IMR-90 (cell line): ENCODE results near the gene WNK4. TPM values are rescaled to one million over a fixed set of nuclear protein-coding genes. Genes with fewer than 3 reads are reported as not detected.
A peak's percentile ranks its signal among the peaks of the same experiment; 100 is the strongest.

Source experiments
- ATAC-seq: fragments of 200-7000 bp; cut with Tn5 transposase; 2 replicates; pipeline ENCODE4 v1.9.1; 2020; ENCODE audit warnings: low read depth, mild to moderate bottlenecking, moderate library complexity
- BruUV-seq: library from RNA; stranded (reverse); fragments of 400-500 nt; replicated peaks from 2 replicates; lab custom pipeline; 2021; lab: Mats Ljungman, UMichigan
- CTCF ChIA-PET: fragments of 300-600 bp; formaldehyde crosslinking; extraction: SDS; loops from one replicate; lab custom pipeline; 2021; ENCODE audit warnings: antibody characterized with exemption; lab: Yijun Ruan, JAX
- POLR2A ChIA-PET: fragments of 300-600 bp; sonication (Branson Sonifier 250); formaldehyde crosslinking; loops from one replicate; lab custom pipeline; 2022; ENCODE audit warnings: antibody characterized with exemption; ENCODE audit not compliant: unreplicated experiment; lab: Charles Lee
- DNase-seq: peaks from one replicate; pipeline ENCODE4 v3.0.0; 2013
- H2AFZ ChIP-seq: replicated peaks from 2 replicates; pipeline ENCODE3; 2013; ENCODE audit warnings: low read length, mild to moderate bottlenecking; ENCODE audit not compliant: poor library complexity
- H2AK5ac ChIP-seq: 2 replicates; pipeline ENCODE4 v1.6.1; 2013; ENCODE audit warnings: low read depth, low read length, inconsistent platforms
- H2AK9ac ChIP-seq: replicated peaks from 2 replicates; pipeline ENCODE3; 2013; ENCODE audit warnings: mild to moderate bottlenecking, low read depth, low read length, moderate library complexity; ENCODE audit not compliant: poor library complexity
- H2BK120ac ChIP-seq: 2 replicates; pipeline ENCODE4 v1.6.1; 2013; ENCODE audit warnings: low read depth, low read length, inconsistent platforms
- H2BK15ac ChIP-seq: 3 replicates; pipeline ENCODE4 v1.6.1; 2013; ENCODE audit warnings: low read depth, low read length, inconsistent platforms
- H2BK20ac ChIP-seq: 2 replicates; pipeline ENCODE4 v1.6.1; 2013; ENCODE audit warnings: low read depth, mild to moderate bottlenecking, inconsistent platforms, low read length, moderate library complexity
- H2BK5ac ChIP-seq: 2 replicates; pipeline ENCODE4 v1.6.1; 2013; ENCODE audit warnings: mild to moderate bottlenecking, low read depth, low read length, inconsistent platforms; ENCODE audit not compliant: poor library complexity, severe bottlenecking
- H3K14ac ChIP-seq: replicated peaks from 2 replicates; pipeline ENCODE4 v1.6.1; 2013; ENCODE audit warnings: low read depth, low read length, inconsistent platforms
- H3K18ac ChIP-seq: 2 replicates; pipeline ENCODE4 v1.6.1; 2013; ENCODE audit warnings: low read depth, low read length, control low read depth
- H3K23ac ChIP-seq: 2 replicates; pipeline ENCODE4 v1.6.1; 2013; ENCODE audit warnings: low read depth, low read length, inconsistent platforms
- H3K27ac ChIP-seq: 2 replicates; pipeline ENCODE4 v1.5.1; 2013; ENCODE audit warnings: mild to moderate bottlenecking, control low read depth, low read length; ENCODE audit not compliant: insufficient read depth
- H3K27me3 ChIP-seq: 2 replicates; pipeline ENCODE4 v1.6.1; 2013; ENCODE audit warnings: low read length; ENCODE audit not compliant: control insufficient read depth, insufficient read depth
- H3K36me3 ChIP-seq: 2 replicates; pipeline ENCODE4 v1.6.1; 2013; ENCODE audit warnings: low read length, mixed read lengths; ENCODE audit not compliant: control insufficient read depth, insufficient read depth
- H3K4ac ChIP-seq: 2 replicates; pipeline ENCODE4 v1.6.1; 2013; ENCODE audit warnings: low read depth, low read length, inconsistent platforms
- H3K4me1 ChIP-seq: 2 replicates; pipeline ENCODE4 v1.6.1; 2013; ENCODE audit warnings: low read length, mixed read lengths; ENCODE audit not compliant: control insufficient read depth, insufficient read depth
- H3K4me2 ChIP-seq: 2 replicates; pipeline ENCODE4 v1.6.1; 2013; ENCODE audit warnings: low read depth, mild to moderate bottlenecking, control low read depth, low read length, moderate library complexity
- H3K4me3 ChIP-seq: 2 replicates; pipeline ENCODE4 v1.5.1; 2013; ENCODE audit warnings: low read depth, mild to moderate bottlenecking, control low read depth, low read length, moderate library complexity; ENCODE audit not compliant: insufficient read depth
- H3K56ac ChIP-seq: 2 replicates; pipeline ENCODE4 v1.6.1; 2013; ENCODE audit warnings: low read length, inconsistent platforms; ENCODE audit not compliant: insufficient read depth; ENCODE audit errors: extremely low read depth
- H3K79me1 ChIP-seq, 2 experiments: 2 replicates each; pipeline ENCODE4 v1.6.1; 2013; ENCODE audit warnings: low read length in 2 of 2, inconsistent platforms in 1 of 2, low read depth in 1 of 2
- H3K9ac ChIP-seq: 2 replicates; pipeline ENCODE4 v1.6.1; 2013; ENCODE audit warnings: low read depth, low read length, control low read depth
- H3K9me1 ChIP-seq: 2 replicates; pipeline ENCODE4 v1.6.1; 2013; ENCODE audit warnings: low read length, inconsistent platforms; ENCODE audit not compliant: insufficient read depth
- H3K9me3 ChIP-seq: 2 replicates; pipeline ENCODE4 v1.6.1; 2013; ENCODE audit warnings: low read length; ENCODE audit not compliant: control insufficient read depth, insufficient read depth
- H4K20me1 ChIP-seq: 2 replicates; pipeline ENCODE4 v1.6.1; 2013; ENCODE audit warnings: low read length, inconsistent platforms; ENCODE audit not compliant: insufficient read depth
- H4K5ac ChIP-seq: 2 replicates; pipeline ENCODE4 v1.6.1; 2013; ENCODE audit warnings: mild to moderate bottlenecking, low read depth, low read length, control low read depth
- H4K8ac ChIP-seq, 2 experiments: 2 replicates each; pipeline ENCODE4 v1.6.1; 2013; ENCODE audit warnings: low read depth in 2 of 2, low read length in 2 of 2, control low read depth in 1 of 2, inconsistent platforms in 1 of 2
- H4K91ac ChIP-seq: 2 replicates; pipeline ENCODE4 v1.6.1; 2013; ENCODE audit warnings: low read depth, low read length, inconsistent platforms; ENCODE audit not compliant: insufficient read depth
- BHLHE40 ChIP-seq: fragments of 150-350 bp; IDR thresholded peaks from 2 replicates; pipeline ENCODE4 v1.6.1; 2016; ENCODE audit warnings: mild to moderate bottlenecking, low read depth, low read length
- CHD1 ChIP-seq: IDR thresholded peaks from 2 replicates; pipeline ENCODE4 v1.6.1; 2012; ENCODE audit warnings: low read depth, low read length, improper control_type of control experiment
- FOS ChIP-seq: fragments of 150-350 bp; IDR thresholded peaks from 2 replicates; pipeline ENCODE4 v1.6.1; 2016; ENCODE audit warnings: low read depth, low read length
- MAFK ChIP-seq: IDR thresholded peaks from 2 replicates; pipeline ENCODE4 v1.6.1; 2012; ENCODE audit warnings: low read depth, low read length, improper control_type of control experiment
- MXI1 ChIP-seq: IDR thresholded peaks from 2 replicates; pipeline ENCODE4 v1.6.1; 2012; ENCODE audit warnings: low read depth, mild to moderate bottlenecking, low read length, moderate library complexity, borderline replicate concordance
- NFE2L2 ChIP-seq: fragments of 150-350 bp; IDR thresholded peaks from 2 replicates; pipeline ENCODE4 v1.6.1; 2016; ENCODE audit warnings: low read depth, mild to moderate bottlenecking, low read length
- POLR2A ChIP-seq: IDR thresholded peaks from 2 replicates; pipeline ENCODE4 v1.6.1; 2012; ENCODE audit warnings: mild to moderate bottlenecking, low read depth, low read length
- RFX5 ChIP-seq: IDR thresholded peaks from 2 replicates; pipeline ENCODE4 v1.8.0; 2012; ENCODE audit warnings: low read depth, mild to moderate bottlenecking, low read length, moderate library complexity
- WGBS, 2 experiments: methylation state at CpG; one replicate each; pipeline versions ENCODE4 v1.1.5 to v1.1.7; 2013; ENCODE audit warnings: missing lambda C conversion rate in 2 of 2; ENCODE audit not compliant: insufficient read length in 1 of 2; ENCODE audit errors: extremely low coverage in 2 of 2; 5-methylcytosine and 5-hydroxymethylcytosine counted together
- dilution Hi-C: fragments of 300-500 bp; cut with HindIII; formaldehyde crosslinking; loops from one replicate; pipeline ENCODE4 v1.14.3; 2018; ENCODE audit warnings: low sequenced_read_pairs; ENCODE audit not compliant: unreplicated experiment
- in situ Hi-C: fragments of 300-500 bp; cut with MboI; formaldehyde crosslinking; loops from 3 replicates; pipeline ENCODE4 v1.14.3; 2019; ENCODE audit warnings: low sequenced_read_pairs, inconsistent platforms, mixed read lengths
- intact Hi-C: fragments of 100-400 bp; cut with micrococcal nuclease; formaldehyde crosslinking; loops from 2 replicates; pipeline ENCODE4 v1.10.0; 2022
- polyA plus RNA-seq, 3 experiments: library from polyadenylated mRNA; depleted of rRNA; stranded (reverse); fragments of >200 nt; gene quantifications; 2 replicates each; pipeline ENCODE4 v1.2.3, GENCODE V29; 2012; ENCODE audit warnings: low replicate concordance in 1 of 3
- total RNA-seq: library from RNA; depleted of rRNA; stranded (reverse); fragments of >200 nt; gene quantifications from 2 replicates; pipeline ENCODE4 v1.2.3, GENCODE V29; 2012
- TF ChIP-seq, protein P1 (sequence below): conservative IDR thresholded peaks from 2 replicates; pipeline ENCODE4 v1.5.1; 2012; ENCODE audit warnings: mild to moderate bottlenecking, low read depth, low read length, improper control_type of control experiment
- TF ChIP-seq, protein P2 (sequence below): fragments of 150-350 bp; IDR thresholded peaks from 2 replicates; pipeline ENCODE4 v1.6.1; 2017; ENCODE audit warnings: mild to moderate bottlenecking, antibody characterized with exemption, low read length, low read depth

WNK4 gene
- total and polyA plus RNA-seq, 2 of the 4 experiments (the other 2 are of a cell fraction), result 1.3 to 15.1 TPM

DNA sequence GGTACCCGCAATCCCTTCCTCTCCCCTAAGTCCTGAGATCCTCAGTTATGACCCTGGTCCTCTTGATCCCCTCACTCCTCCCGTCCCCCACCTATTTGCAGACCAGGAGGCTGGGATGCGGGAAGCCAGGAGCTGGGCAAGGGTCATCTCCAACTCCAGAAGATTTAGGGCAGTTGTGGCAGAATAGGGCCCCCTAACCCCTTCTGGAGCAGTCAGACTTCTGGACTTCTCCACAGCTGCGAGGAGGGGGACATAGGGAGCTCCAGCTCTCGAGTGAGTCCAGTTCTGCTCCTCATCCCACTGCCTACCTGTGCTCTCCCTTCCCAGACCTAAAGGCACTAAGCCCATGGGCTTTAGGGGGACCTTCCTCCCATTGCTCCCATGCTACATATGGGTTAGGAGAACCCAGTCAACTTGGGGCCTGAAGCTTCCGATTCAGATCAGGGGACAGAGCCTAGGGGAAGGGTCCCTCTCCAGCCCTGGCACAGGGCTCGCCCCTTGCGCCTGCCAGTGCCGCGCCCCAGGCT lies 1.3 kb downstream of the WNK4 start:
- Histone ChIP-seq H3K36me3 (peaks cover 16% of the 10 kb centered on the region), H4K8ac (peak overlapping the region; percentile 72 to 73; a peak in 3 of 4 replicates), H3K79me1 (peaks cover 0 to 52% of the 10 kb centered on the region in 2 experiments), H3K27ac (no peak overlapping the region; the same call in 1 of the 2 replicates), H2AK5ac (peak overlapping the region; percentile 98), H3K4me1 (peaks cover 26% of the 10 kb centered on the region), H3K27me3 (no peaks in the 10 kb centered on the region), H4K5ac (no peak overlapping the region), H3K56ac (no peak overlapping the region), H2BK15ac (peak overlapping the region; percentile 77; the same call in 1 of the 3 replicates), H3K14ac (peak overlapping the region; percentile 84), H2BK20ac (peak overlapping the region; percentile 37; the same call in 1 of the 2 replicates), H3K4ac (peak overlapping the region; percentile 81), H4K91ac (peak overlapping the region; percentile 88), H2BK120ac (peak overlapping the region; percentile 93), H2AK9ac (peak overlapping the region; percentile 99), H2AFZ (peak overlapping the region; percentile 68), H3K23ac (peak overlapping the region; percentile 96), H3K9me1 (peaks cover 31% of the 10 kb centered on the region), H3K4me2 (peak overlapping the region; percentile 87), H2BK5ac (no peak overlapping the region), H4K20me1 (no peaks in the 10 kb centered on the region), H3K4me3 (peak overlapping the region; percentile 76; the same call in 1 of the 2 replicates), H3K18ac (no peak overlapping the region), H3K9ac (peak overlapping the region; percentile 71; the same call in 1 of the 2 replicates), H3K9me3 (no peaks in the 10 kb centered on the region)
- POLR2A ChIA-PET, result no interaction called here
- TF ChIP-seq CHD1 (no peak), POLR2A (no peak), MXI1 (no peak), MAFK (no peak), BHLHE40 (no peak), NFE2L2 (no peak), FOS (no peak), RFX5 (no peak)
- TF ChIP-seq, protein P1, sequence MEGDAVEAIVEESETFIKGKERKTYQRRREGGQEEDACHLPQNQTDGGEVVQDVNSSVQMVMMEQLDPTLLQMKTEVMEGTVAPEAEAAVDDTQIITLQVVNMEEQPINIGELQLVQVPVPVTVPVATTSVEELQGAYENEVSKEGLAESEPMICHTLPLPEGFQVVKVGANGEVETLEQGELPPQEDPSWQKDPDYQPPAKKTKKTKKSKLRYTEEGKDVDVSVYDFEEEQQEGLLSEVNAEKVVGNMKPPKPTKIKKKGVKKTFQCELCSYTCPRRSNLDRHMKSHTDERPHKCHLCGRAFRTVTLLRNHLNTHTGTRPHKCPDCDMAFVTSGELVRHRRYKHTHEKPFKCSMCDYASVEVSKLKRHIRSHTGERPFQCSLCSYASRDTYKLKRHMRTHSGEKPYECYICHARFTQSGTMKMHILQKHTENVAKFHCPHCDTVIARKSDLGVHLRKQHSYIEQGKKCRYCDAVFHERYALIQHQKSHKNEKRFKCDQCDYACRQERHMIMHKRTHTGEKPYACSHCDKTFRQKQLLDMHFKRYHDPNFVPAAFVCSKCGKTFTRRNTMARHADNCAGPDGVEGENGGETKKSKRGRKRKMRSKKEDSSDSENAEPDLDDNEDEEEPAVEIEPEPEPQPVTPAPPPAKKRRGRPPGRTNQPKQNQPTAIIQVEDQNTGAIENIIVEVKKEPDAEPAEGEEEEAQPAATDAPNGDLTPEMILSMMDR, result no peak
- TF ChIP-seq, protein P2, sequence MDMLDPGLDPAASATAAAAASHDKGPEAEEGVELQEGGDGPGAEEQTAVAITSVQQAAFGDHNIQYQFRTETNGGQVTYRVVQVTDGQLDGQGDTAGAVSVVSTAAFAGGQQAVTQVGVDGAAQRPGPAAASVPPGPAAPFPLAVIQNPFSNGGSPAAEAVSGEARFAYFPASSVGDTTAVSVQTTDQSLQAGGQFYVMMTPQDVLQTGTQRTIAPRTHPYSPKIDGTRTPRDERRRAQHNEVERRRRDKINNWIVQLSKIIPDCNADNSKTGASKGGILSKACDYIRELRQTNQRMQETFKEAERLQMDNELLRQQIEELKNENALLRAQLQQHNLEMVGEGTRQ, result no peak
- no TSS peak for BruUV-seq
- intact Hi-C loops, result no loop called here
- in situ Hi-C loops, result no loop called here
- ATAC-seq (no peak), DNase-seq (no peak)
- no CpG with 5 or more reads among the region's 10 CpGs for WGBS, 2 experiments
- dilution Hi-C loops, result no loop called here
- CTCF ChIA-PET, result no interaction called here
